HEK293 (cell line): ENCODE results near the gene CDK5.

ENCODE experiments used
- GLI2 ChIP-seq: fragments of 450-650 bp; formaldehyde crosslinking; IDR thresholded peaks from 2 replicates; pipeline ENCODE4; 2017; ENCODE audit warnings: missing biosample characterization, missing genetic modification characterization, low read depth, borderline replicate concordance
- YY1 ChIP-seq: fragments of 450-650 bp; formaldehyde crosslinking; IDR thresholded peaks from 2 replicates; pipeline ENCODE4 v1.5.1; 2018; ENCODE audit warnings: missing biosample characterization, missing genetic modification characterization
- ZBTB1 ChIP-seq: fragments of 450-650 bp; formaldehyde crosslinking; IDR thresholded peaks from 2 replicates; pipeline ENCODE4 v1.5.1; 2016; ENCODE audit warnings: missing biosample characterization, missing genetic modification characterization
- ZEB2 ChIP-seq: fragments of 450-650 bp; formaldehyde crosslinking; IDR thresholded peaks from 2 replicates; pipeline ENCODE4 v1.5.1; 2016; ENCODE audit warnings: missing biosample characterization, missing genetic modification characterization
- ZNF138 ChIP-seq: fragments of 450-650 bp; formaldehyde crosslinking; IDR thresholded peaks from 2 replicates; pipeline ENCODE4 v1.5.1; 2016; ENCODE audit warnings: missing biosample characterization, missing genetic modification characterization, borderline replicate concordance
- ZNF140 ChIP-seq: fragments of 450-650 bp; formaldehyde crosslinking; IDR thresholded peaks from 2 replicates; pipeline ENCODE4 v1.5.1; 2016; ENCODE audit warnings: missing biosample characterization, missing genetic modification characterization
- ZNF404 ChIP-seq: fragments of 450-650 bp; formaldehyde crosslinking; IDR thresholded peaks from 2 replicates; pipeline ENCODE4 v1.5.1; 2017; ENCODE audit warnings: missing biosample characterization, missing genetic modification characterization
- ZNF561 ChIP-seq: fragments of 450-650 bp; IDR thresholded peaks from 2 replicates; pipeline ENCODE4 v1.5.1; 2018; ENCODE audit warnings: missing biosample characterization, missing genetic modification characterization, borderline replicate concordance
- TF ChIP-seq, protein P1 (sequence below): fragments of 450-650 bp; formaldehyde crosslinking; IDR thresholded peaks from 2 replicates; pipeline ENCODE4 v1.5.1; 2016; ENCODE audit warnings: missing biosample characterization, missing genetic modification characterization
- TF ChIP-seq, protein P2 (sequence below): fragments of 450-650 bp; formaldehyde crosslinking; IDR thresholded peaks from 2 replicates; pipeline ENCODE4 v1.5.1; 2016; ENCODE audit warnings: missing biosample characterization, missing genetic modification characterization

DNA sequence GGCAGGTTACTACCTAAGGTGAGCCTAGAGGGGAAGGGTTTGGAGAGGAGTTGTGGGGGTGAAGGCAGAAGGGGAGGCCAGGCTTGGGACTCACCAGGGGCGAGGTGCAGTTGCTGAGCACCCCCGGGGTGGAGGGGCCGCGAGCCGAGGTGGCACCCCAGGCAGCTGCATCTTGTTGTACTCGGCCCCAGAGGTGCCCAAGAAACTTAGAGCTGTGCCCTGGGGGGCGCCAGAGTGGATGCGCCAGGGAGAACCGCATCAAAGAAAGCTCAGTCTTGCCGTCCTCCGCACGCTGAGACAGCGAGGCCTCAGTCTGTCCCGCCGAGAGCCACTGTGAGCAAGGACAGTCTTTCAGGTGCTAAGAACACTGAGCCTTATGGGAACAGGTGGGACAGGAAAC is 40.8 kb downstream of the CDK5 start:
- TF ChIP-seq ZNF561 (tag by site-specific recombination) (no peak), YY1 (tag by site-specific recombination) (no peak), ZBTB1 (tag by site-specific recombination) (no peak), ZNF138 (tag by site-specific recombination) (no peak), ZEB2 (tag by site-specific recombination) (no peak), ZNF404 (no peak), GLI2 (tag by site-specific recombination) (no peak), ZNF140 (tag by site-specific recombination) (no peak)
- TF ChIP-seq, protein P1, sequence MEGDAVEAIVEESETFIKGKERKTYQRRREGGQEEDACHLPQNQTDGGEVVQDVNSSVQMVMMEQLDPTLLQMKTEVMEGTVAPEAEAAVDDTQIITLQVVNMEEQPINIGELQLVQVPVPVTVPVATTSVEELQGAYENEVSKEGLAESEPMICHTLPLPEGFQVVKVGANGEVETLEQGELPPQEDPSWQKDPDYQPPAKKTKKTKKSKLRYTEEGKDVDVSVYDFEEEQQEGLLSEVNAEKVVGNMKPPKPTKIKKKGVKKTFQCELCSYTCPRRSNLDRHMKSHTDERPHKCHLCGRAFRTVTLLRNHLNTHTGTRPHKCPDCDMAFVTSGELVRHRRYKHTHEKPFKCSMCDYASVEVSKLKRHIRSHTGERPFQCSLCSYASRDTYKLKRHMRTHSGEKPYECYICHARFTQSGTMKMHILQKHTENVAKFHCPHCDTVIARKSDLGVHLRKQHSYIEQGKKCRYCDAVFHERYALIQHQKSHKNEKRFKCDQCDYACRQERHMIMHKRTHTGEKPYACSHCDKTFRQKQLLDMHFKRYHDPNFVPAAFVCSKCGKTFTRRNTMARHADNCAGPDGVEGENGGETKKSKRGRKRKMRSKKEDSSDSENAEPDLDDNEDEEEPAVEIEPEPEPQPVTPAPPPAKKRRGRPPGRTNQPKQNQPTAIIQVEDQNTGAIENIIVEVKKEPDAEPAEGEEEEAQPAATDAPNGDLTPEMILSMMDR (tag by site-specific recombination) = no peak
- TF ChIP-seq, protein P2, sequence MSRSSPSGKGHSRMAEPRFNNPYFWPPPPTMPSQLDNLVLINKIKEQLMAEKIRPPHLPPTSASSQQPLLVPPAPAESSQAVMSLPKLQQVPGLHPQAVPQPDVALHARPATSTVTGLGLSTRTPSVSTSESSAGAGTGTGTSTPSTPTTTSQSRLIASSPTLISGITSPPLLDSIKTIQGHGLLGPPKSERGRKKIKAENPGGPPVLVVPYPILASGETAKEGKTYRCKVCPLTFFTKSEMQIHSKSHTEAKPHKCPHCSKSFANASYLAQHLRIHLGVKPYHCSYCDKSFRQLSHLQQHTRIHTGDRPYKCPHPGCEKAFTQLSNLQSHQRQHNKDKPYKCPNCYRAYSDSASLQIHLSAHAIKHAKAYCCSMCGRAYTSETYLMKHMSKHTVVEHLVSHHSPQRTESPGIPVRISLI (tag by site-specific recombination) = no peak
